Right lobe of liver (tissue), 6 donors: ENCODE results near the gene SULT1A2. TPM values are rescaled to one million over a fixed set of nuclear protein-coding genes. Genes with fewer than 3 reads are reported as not detected.
A peak's percentile ranks its signal among the peaks of the same experiment; 100 is the strongest.

ENCODE experiments used
- ATAC-seq, 4 donors: fragments of 200-7000 bp; cut with Tn5 transposase; one replicate each; pipeline ENCODE4 v1.9.1; 2020; ENCODE audit warnings: mild to moderate bottlenecking in 4 of 4, moderate library complexity in 4 of 4
- DNase-seq, 3 donors: peaks; one replicate each; pipeline ENCODE4 v3.0.0-alpha.2; 2020
- H3K27ac ChIP-seq, 3 donors: fragments of 200-600 bp; one replicate each; pipeline ENCODE4 v1.8.0; 2022
- H3K27me3 ChIP-seq, 2 donors: fragments of 200-600 bp; one replicate each; pipeline ENCODE4 v1.8.0; 2022
- H3K36me3 ChIP-seq, 4 donors: fragments of 200-600 bp; sonication (generic) in 1 of 4; one replicate each; pipeline versions ENCODE4 v1.5.1 to v1.8.0; 2017 to 2022; ENCODE audit warnings: control low read depth in 1 of 4
- H3K4me1 ChIP-seq, 4 donors: fragments of 200-600 bp; sonication (generic) in 1 of 4; one replicate each; pipeline versions ENCODE4 v1.5.1 to v1.8.0; 2017 to 2022; ENCODE audit warnings: control low read depth in 1 of 4
- H3K4me3 ChIP-seq, 3 donors: fragments of 200-600 bp; one replicate each; pipeline ENCODE4 v1.8.0; 2022
- H3K9me3 ChIP-seq, 4 donors: fragments of 200-600 bp; sonication (generic) in 1 of 4; one replicate each; pipeline versions ENCODE4 v1.5.1 to v1.8.0; 2017 to 2022; ENCODE audit warnings: control low read depth in 1 of 4
- POLR2A ChIP-seq: fragments of 450-650 bp; IDR thresholded peaks from one replicate; pipeline ENCODE4 v1.6.1; 2017; ENCODE audit warnings: antibody characterized with exemption, mild to moderate bottlenecking
- WGBS: methylation state at CpG from one replicate; pipeline ENCODE4 v1.1.6; 2018; ENCODE audit warnings: low coverage, low lambda C conversion rate; ENCODE audit not compliant: insufficient coverage; ENCODE audit errors: missing lambda C conversion rate; 5-methylcytosine and 5-hydroxymethylcytosine counted together
- intact Hi-C, 2 donors: fragments of 100-400 bp; cut with DNase I; formaldehyde crosslinking; loops; one replicate each; pipeline versions ENCODE4 v1.11.2 to v1.14.1; 2022
- total RNA-seq, 6 experiments: library from RNA; depleted of rRNA in 2 of 6; stranded (reverse); fragments of >200 nt in 2 of 6; fragmentation: NEBNext Ultra II Directional in 3 of 6; extraction: Animal tissue kit (Norgen Biotek cat#: 25700) in 3 of 6; gene quantifications; one replicate each; pipeline versions ENCODE4 v1.1.0 to v1.2.4, GENCODE V29; 2016 to 2023
- TF ChIP-seq, protein P1 (sequence below), 4 donors: fragments of 200-600 bp in 3 of 4; fragments of 450-650 bp in 1 of 4; IDR thresholded peaks; one replicate each; pipeline versions ENCODE4 v1.5.1 to v1.8.0; 2016 to 2022; ENCODE audit warnings: antibody characterized with exemption in 4 of 4, mild to moderate bottlenecking in 2 of 4
- donor health status: DM: no; HTN: yes; CAD: no.
- donor health status: DM: no; HTN: no; CAD: no.
- donor health status: DM: no; HTN: no; CAD: no.
- donor health status: DM: no; HTN: yes; CAD: no.
- donor health status: DM: no; HTN: yes; CAD: no.

Gene SULT1A2
- total RNA-seq, 6 experiments from 2014 or later = 10.1 to 48.3 (median 18.0) TPM

DNA sequence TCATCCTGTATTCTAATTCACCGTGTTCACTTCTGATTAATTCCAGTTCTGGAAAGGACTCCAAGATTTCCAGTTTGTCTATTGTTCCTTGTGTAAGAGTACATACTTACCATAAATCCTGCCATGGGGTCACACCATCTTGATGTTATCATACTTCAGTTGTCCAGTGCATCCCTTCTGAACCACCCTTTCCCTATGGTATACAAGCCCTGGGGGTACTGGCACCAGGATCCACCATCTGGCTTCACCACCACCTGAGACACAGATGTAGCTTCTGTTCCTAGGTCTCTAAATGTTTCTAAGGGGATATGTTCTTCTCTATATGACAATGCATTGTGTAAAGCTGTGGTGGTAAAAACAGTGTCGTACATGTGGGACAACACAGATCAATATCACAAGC, 21.9 kb downstream of the SULT1A2 start:
- WGBS = 91% methylated on average over 2 of the region's 2 CpGs
- Histone ChIP-seq H3K36me3 (no peaks in the 10 kb centered on the region), H3K27ac (no peak overlapping the region), H3K4me1 (no peaks in the 10 kb centered on the region), H3K9me3 (no peaks in the 10 kb centered on the region), H3K4me3 (no peak overlapping the region), H3K27me3 (no peaks in the 10 kb centered on the region)
- DNase-seq (no peak), ATAC-seq (no peak)
- TF ChIP-seq POLR2A = no peak
- TF ChIP-seq, protein P1, sequence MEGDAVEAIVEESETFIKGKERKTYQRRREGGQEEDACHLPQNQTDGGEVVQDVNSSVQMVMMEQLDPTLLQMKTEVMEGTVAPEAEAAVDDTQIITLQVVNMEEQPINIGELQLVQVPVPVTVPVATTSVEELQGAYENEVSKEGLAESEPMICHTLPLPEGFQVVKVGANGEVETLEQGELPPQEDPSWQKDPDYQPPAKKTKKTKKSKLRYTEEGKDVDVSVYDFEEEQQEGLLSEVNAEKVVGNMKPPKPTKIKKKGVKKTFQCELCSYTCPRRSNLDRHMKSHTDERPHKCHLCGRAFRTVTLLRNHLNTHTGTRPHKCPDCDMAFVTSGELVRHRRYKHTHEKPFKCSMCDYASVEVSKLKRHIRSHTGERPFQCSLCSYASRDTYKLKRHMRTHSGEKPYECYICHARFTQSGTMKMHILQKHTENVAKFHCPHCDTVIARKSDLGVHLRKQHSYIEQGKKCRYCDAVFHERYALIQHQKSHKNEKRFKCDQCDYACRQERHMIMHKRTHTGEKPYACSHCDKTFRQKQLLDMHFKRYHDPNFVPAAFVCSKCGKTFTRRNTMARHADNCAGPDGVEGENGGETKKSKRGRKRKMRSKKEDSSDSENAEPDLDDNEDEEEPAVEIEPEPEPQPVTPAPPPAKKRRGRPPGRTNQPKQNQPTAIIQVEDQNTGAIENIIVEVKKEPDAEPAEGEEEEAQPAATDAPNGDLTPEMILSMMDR (IDR thresholded peaks at IDR 0.05) = no peak
- intact Hi-C loops = no loop called here

DNA sequence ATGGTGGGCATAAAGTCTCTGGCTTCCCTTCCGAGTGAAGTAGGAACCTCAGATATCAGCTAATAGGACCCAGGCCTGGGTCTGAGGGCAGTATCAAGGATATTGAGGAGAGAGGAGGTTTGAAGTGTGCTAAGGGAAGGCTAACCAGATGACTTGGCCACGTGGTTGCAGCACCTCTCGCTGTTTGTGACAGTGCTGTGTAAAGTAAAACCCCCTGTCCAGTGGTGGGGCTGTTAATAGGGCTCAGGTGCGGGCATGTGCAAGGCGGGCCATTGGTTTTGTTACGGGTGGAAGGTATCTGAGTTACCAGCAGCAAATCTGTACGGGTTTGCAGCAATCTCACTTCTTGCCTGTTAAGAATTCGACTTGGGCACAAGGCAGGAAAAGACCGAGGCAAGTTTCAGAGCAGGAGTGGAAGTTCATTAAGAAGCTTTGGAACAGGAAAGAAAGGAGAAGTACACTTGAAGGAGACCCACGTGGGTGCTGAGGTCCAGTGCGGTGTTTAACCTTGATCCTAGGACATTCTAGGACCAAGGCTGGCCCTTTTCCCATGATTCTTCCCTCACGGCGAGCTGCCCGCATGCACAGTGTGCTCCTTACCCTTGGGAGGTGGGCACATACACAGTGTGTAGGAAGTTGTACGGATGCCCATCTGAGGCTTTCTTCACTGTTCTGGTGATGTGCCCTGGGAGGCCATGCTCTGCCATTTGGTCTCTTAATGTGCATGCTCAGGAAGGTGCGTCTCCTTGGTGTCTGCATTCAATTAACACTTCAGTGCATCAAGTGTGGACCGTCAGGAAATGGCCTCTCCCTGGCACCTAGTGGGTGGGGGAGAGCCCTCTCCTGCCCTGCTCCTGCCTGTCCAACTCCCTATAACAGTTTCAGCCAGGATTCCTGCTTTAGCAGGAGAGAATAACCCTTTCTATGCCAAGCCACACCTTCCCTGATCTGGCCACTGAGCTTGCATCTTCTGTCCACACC, 22.8 kb downstream of the SULT1A2 start:
- DNase-seq (no peak), ATAC-seq (peak in 2 of 4 donors; percentile 15 to 28)
- 60% methylated on average over 5 of the region's 17 CpGs for WGBS
- intact Hi-C loops = no loop called here
- no peaks in the 10 kb centered on the region for H3K9me3 ChIP-seq
- TF ChIP-seq, protein P1 (IDR thresholded peaks at IDR 0.05) = no peak
- no peak for TF ChIP-seq POLR2A
- no peaks in the 10 kb centered on the region for H3K27me3 ChIP-seq
- no peaks in the 10 kb centered on the region for H3K36me3 ChIP-seq
- H3K4me1 ChIP-seq = no peaks in the 10 kb centered on the region
- H3K27ac ChIP-seq = no peak overlapping the region
- no peak overlapping the region for H3K4me3 ChIP-seq

DNA sequence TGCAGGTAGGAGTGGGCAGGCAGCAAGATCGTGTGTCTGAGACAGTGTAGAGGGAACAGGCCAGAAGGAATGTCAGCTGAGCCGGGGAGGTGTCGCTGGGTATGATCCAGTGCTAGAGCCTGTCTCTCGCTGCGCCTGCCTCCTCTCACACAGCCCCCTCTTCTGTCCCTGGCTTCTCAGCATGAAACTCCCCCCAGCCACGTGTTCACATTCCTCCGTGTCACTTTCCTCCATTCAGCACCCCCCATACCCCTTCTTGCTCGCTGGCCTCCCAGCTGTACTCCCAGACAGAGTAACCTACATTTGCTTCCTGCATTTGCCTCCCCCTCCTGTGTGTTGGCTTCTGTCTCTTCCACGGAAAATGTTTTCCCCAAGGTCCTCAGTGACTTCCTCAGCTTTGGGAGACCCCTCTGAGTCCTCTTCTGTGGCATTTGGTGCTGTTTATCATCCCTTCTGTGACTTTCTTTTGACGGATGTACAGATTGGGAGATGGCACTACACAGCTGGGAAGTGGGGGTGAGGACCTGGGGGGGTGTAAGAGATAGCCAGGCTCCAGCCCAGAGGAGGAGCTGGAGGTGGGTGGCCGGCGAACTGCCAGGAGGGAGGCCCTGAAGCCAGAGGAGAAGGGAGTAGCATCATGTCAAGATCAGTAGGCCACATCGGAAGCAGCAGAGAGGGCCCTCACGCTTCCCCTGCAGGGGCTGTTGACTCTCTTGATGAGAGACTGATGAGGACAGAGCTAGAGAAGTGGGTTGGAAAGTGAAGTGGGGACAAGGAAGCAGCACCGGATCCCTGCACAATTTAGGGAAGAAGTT, 23.9 kb downstream of the SULT1A2 start:
- WGBS = 68% methylated on average over 9 of the region's 15 CpGs
- ATAC-seq (peak in 3 of 4 donors; percentile 14 to 42 (median 22)), DNase-seq (no peak)
- no peaks in the 10 kb centered on the region for H3K9me3 ChIP-seq
- no peaks in the 10 kb centered on the region for H3K27me3 ChIP-seq
- H3K4me1 ChIP-seq = no peaks in the 10 kb centered on the region
- H3K4me3 ChIP-seq = no peak overlapping the region
- no peak overlapping the region for H3K27ac ChIP-seq
- no peaks in the 10 kb centered on the region for H3K36me3 ChIP-seq
- TF ChIP-seq, protein P1 (IDR thresholded peaks at IDR 0.05) = no peak
- TF ChIP-seq POLR2A = no peak
- intact Hi-C loops = no loop called here

DNA sequence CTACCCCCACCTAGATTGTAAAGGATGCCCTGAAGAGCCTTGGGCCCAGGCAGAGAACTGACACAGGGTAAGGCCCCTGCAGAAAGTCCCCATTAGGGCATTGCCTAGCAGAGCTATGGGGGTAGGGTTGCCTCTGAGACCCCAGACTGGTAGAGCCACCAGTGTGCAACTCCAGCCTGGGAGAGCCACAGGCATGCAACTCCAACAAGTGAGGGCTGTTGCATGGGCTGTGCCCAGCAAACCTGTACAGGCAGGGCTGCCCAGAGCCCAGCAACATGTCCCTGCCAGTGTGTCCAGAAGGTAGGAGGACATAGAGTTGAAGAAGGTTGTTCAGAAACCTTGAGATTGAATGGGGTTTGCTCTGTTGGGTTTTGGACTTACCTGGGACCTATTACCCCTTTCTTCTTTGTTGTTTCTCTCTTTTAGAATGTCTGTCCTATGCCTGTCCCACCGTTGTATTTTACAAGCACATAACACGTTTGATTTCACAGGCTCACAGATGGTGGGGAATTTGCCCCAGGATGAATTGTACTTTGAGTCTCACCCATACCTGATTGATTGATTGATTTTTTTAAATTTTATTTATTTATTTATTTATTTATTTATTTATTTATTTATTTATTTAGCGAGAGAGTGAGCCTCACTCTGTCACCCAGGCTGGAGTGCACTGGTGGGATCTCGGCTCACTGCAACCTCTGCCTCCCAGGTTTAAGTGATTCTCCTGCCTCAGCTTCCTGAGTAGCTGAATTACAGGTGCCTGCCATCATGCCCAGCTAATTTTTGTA, 26.7 kb downstream of the SULT1A2 start:
- no peaks in the 10 kb centered on the region for H3K27me3 ChIP-seq
- DNase-seq = no peak
- H3K4me3 ChIP-seq = no peak overlapping the region
- no peak for TF ChIP-seq POLR2A
- TF ChIP-seq, protein P1 (IDR thresholded peaks at IDR 0.05) = no peak
- H3K36me3 ChIP-seq = no peaks in the 10 kb centered on the region
- H3K27ac ChIP-seq = no peak overlapping the region
- peak in 2 of 4 donors; percentile 13 to 18 for ATAC-seq
- H3K4me1 ChIP-seq = no peaks in the 10 kb centered on the region
- H3K9me3 ChIP-seq = no peaks in the 10 kb centered on the region
- WGBS = 67% methylated on average over 1 of the region's 4 CpGs
- intact Hi-C loops = no loop called here
